HG03139 (cell line): ENCODE measurements around the gene ACACA.
"Not testable (repeated sequence)": the region's sequence is repeated elsewhere in the genome, so short reads cannot be mapped to it uniquely, and the experiment has no call there.

Experiments used
- ATAC-seq: cut with Tn5 transposase; IDR thresholded peaks from one replicate; pipeline ENCODE4 v1.9.1; 2021; ENCODE audit not compliant: unreplicated experiment

The ACACA gene

DNA sequence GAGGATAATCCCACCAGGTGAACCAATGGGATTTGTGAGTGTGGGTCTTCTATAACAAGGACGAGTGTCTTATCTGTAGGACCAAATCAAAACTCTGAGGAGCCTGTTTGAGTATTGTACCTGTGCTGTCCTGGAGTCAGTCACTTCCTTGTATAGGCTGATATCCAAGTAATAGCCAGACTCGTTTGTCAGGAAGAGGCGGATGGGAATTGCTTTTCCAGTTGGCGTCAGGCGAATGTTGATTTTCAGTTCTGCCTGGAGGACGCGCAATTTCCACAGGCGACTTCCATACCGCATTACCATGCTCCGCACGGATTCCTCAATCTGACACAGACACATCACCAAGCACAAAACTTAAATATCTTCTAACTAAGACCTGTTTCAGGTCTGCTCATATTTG, 218.5 kb downstream of the ACACA start:
- ATAC-seq = no peak

DNA sequence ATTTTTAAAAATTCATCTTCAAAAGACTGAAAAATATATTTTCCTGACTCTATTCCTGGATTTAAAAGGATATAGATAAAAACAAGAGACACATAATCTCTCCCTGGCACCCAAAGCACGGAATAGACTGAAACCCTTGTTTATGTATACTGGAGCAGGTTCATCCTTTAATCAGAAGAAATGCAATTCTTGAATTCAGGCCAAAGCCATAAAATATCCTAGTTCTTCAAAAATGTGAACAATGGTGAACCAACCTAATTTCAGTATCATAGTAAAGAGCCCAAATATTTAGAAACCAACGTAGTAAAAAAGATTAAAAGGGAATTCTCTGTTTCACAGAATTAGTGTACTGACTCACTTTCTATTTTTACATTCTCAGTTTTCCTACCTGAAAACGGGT, 219.4 kb downstream of the ACACA start:
- ATAC-seq = no peak

DNA sequence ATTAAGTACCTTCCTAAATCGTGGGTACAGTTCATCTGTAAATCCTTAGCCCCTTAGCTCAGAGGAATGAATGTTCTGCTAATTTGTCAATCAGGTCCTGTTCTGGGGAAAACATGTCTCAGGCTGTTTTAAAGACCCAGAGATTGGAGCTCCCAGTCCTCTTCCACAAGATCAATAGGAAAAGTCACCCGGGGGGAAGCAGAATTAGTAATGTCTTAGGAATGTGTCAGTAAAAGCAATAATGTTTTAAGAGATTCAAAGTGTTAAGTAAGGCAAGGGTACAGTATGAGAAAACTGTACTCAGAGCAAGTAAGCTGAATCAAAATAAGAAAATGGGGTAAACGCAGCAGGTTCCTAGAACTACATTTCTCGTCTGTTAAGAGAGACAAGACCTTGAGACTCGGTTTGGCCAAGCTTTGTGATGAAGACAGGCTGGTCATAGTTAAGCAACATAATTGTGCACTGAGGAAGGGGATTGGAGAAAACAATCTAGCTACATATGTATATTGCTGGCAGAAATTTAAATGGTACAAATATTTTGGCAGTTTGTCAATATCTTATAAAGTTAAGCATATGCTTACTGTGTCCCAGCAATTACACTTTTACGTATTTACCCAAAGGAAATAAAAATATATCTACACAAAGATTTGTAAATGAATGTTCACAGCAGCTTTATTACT, 223.7 kb downstream of the ACACA start:
- ATAC-seq = no peak

DNA sequence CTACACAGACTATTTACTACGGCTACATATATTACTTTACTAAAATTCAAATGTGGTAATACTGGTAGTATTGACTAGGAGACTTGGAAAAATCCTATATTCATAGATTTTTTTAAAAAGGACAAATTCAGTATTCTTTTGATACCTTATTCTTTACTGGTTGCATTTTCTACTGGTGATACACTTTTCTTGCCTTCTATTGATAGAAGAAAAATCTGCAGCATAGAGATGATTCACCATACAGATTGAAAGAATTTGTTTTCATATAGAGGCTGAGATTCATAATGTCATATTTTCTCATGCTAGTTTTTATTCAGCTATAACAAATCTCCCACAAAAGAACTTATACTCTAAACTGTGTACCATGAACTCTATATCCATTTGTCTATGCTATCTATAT, 226.3 kb downstream of the ACACA start:
- no peak for ATAC-seq

DNA sequence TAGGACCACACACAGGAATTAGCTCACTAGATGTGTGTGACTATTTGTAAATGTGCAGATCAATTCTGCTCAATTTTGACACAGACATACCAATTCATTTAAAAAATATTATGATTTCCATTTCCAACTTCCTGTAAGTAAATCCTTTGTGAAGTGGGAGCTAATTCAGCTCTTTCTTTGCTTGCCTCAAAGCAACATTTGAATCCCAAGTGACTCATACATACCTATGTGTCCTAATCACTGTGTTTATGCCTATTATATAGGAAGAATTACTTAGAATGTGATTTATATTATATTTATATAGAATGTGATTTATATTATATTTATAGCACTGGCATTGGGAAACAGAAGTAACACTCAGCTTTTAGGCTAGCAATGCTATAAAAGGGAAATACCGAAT, 226.7 kb downstream of the ACACA start:
- no peak for ATAC-seq

DNA sequence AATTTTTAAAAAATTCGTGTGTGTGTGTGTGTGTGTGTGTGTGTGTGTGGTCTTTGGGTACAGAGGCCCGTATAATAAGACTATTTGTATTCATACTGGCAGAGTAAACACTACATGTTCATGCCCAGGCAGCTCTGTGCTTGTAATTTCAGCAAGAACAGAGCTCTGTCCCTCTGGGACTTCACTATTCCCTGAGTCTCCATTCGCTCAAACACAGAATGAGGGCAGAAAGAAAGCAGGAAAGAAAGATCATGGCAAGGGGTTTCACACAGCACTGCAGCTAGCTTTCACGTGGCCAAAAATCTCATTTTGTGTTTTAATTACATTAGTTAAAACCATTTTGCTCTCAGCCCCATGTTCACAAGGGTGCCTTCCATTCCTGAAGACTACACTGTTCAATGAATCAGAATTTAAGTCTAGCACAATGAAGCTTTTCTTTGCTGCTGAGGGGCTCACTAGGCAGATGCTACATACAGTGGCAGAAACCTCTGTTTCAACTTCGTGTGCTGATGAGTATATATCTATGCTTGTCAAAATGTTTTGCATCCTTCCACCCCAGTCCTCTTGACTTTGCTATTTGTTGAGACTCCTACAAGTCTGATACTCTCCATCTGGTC, 229.3 kb downstream of the ACACA start:
- ATAC-seq = no peak

DNA sequence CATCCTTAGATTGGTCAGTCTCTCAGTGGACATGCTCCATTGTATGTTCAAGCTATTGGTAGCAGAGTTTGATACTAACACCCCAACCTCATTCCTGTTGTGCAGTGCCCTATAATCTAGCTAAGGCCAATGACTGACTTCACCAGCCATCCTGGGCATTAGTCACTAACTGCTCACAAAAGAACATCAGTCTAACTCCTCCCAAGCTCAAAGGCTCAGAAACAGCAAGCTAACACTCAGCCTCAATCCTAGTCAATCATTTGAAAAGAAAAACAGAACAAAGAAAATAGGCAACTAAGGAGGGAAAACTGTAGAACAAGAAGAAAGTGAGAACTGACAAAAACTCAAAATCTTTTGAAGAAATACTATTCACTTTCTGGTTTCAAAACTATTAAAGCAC, 229.9 kb downstream of the ACACA start:
- ATAC-seq = no peak

DNA sequence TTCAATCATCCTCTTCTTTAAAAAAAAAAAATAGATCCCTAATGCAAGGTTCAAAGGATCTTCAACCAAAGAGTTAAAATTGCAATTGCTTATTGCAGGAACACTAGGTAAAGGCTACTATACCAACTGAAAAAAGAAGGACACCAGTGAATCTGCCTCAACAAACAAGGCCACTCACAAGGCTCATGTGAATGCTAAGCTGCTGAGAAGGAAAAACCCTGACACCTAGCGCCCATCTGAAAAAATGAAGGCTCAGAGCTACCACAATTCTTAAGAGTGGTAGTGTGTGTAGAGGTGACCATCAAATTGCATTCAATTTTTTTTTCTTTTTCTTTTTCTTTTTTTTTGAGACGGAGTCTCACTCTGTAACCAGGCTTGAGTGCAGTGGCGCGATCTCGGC, 232.4 kb downstream of the ACACA start:
- ATAC-seq = no peak

DNA sequence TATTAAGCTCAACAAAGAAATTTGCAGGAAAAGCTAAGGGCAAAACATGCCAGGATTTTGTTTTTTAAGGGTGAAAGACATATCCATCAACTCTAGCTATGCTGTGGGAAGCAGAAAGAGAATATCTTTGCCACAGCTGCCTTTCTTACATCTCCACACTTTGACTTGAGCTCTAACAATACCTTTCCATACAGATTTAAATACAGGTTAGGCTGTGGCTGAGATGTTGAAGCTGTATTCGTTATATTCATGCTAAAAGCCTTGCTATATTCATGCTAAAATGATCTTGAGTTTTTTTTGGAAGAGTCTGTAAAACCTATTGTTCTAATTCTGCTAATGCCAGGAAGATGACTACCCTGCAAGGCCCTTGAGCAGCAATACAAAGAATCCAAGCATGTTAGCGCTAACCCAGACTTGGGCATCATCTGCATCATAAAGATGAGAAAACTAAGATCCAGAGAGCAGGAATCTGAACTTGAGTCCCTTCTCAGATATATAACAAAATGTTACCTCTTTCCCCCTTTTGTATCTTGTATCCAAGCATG, 235.7 kb downstream of the ACACA start:
- no peak for ATAC-seq

DNA sequence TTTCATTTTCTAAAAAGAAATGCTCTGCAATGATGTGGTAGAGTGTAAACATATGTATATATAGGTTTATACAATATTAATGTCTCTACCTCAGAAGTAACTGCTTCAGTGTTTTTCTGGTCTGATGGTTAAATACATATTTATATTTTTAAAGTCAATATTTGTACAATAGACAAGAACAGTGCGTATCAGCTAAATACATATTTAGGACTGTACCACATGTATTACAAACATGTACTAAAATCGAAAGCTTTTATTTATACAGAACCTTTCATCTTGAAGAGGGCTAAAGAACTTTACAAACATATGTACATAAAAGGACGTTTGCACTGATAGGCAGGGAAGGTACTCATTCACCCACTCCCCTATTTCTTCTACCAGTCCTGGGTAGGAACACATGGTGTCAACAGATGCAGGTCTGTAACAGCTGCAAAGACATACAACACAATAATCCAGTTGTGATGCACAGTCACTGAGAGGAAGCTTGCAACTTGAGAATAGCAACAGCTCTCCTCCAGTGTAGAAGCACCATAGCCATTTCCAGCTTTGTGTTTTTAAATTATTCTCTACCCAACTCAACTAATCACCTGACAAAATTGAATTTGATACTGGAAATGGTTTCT, 237.8 kb downstream of the ACACA start:
- ATAC-seq = no peak

DNA sequence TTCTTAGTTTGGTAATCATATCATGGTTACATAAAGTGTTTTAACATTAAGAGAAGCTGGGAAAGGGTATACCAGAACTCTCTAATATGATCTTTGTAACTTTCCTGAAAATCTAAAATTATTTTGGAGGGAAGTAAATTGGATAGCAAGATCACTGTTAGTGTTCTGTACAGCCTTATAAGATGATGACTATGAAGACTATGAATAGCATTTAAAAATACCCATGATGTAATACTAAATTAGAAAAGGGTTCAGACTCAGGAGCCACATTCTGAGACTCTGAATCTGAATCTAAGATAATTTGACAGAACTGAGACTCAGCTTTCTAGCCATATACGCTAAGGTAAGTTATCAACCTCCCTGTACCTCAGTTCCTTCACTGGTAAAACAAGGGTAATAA, 238.9 kb downstream of the ACACA start:
- ATAC-seq = no peak

DNA sequence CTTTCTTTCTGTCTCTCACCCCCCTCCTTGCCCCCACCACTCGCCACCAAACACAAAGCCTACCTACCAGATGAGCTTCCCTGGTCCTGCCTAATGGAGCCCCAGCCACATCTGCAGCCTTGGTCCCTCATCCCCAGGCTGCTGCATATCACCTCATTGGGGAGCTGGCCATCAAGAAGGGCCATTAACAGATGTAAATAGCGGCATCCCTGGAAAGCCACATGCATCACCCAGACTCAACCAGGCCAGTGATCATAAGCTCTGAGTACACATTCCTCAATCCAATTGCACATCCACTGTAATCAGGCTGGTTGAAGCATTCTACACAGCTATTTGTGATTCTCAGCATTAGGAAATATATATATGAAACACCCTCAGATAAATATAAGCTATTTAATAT, 242.6 kb downstream of the ACACA start:
- ATAC-seq = no peak

DNA sequence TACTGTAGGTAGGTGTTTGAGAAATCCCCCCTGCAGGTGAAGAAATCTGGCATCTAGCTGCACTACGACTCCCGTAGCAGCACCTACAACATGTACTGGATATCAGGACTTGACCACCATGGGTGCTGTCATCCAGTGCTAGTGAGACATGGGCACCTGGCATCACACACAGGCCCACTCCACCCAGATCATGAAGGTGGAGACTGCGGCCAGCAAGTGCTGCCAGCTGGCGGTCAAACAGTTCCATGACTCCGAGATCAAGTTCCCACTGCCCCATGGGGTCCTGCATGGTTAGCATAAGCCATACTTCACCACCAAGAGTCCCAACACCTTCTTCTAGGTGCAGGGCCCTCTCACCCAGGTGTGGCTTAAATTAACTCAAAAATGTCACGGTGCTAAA, 243.8 kb downstream of the ACACA start:
- no peak for ATAC-seq

DNA sequence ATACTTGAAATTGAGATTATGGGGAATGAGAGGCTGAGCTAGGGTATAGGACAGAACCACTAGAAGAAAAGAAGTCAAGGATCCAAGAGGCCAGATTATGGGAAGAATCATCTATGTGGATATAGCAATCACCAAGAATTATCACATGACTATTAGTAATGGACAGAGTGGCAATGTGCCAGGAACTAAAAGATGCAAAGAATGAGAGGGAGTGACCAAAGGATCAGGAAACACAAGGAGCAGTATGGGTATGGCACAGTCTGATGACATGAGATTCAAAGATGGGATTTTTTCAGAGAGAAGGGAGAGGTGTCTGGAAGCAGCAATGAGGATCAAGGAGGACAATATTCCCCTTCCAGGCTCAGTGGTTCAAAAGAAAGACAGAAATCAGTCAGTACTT, 245.7 kb downstream of the ACACA start:
- ATAC-seq = no peak

DNA sequence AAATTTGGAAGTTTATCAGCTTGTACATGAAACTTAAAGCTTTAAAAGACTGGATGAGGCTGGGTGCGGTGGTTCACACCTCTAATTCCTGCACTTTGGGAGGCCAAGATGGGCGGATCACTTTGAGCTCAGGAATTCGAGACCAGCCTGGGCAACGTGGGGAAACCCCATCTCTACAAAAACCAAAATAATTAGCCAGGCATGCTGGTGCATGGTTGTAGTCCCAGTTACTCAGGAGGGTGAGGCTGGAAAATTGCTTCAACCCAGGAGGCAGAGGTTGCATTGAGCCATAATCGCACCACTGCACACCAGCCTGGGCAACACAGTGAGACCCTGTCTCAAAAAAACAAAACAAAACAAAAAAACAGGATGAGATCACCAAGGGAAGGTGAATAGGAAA, 248.3 kb downstream of the ACACA start:
- ATAC-seq = no peak

DNA sequence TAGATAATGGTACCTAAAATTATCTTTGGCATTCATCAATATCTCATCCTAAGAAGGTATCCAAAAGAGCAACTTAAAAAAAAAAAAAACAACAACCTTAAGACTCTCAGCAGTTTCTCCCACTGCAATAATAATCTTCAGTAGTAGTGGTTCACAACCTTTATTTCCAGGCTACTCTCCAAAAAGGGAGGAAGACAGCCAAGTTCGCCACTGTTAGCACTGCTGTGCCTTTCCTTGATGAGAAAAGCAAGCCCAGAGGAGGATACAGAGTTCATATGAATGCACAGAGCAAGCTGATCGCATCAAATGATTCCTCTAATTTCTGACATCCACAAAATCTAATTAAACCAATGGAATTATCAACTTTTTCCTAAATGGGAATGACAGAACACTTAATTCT, 258.5 kb downstream of the ACACA start:
- ATAC-seq = no peak

DNA sequence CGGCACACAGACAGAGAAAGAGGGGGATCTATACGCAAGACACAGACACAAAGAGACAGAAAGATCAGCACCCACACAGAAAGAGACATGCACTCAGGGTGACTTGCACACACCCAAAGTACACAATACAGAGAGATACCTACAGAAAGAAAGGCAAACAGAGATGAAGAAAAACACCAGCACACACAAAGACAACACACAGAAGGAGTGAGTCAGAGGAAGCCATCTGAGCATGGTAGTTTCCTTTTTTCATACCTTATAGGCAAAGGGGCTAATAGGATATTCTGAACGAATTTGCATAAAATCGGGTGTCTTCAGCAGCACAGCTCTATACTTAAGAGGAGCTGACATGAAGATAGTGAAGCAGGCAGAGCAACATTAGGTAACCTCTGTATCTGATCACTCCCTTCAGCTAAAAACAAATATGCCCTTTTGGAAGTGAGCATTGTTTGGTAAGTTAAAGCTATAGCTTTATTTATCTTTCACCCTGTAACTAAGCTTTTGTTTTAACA, 259.3 kb downstream of the ACACA start:
- ATAC-seq = no peak

DNA sequence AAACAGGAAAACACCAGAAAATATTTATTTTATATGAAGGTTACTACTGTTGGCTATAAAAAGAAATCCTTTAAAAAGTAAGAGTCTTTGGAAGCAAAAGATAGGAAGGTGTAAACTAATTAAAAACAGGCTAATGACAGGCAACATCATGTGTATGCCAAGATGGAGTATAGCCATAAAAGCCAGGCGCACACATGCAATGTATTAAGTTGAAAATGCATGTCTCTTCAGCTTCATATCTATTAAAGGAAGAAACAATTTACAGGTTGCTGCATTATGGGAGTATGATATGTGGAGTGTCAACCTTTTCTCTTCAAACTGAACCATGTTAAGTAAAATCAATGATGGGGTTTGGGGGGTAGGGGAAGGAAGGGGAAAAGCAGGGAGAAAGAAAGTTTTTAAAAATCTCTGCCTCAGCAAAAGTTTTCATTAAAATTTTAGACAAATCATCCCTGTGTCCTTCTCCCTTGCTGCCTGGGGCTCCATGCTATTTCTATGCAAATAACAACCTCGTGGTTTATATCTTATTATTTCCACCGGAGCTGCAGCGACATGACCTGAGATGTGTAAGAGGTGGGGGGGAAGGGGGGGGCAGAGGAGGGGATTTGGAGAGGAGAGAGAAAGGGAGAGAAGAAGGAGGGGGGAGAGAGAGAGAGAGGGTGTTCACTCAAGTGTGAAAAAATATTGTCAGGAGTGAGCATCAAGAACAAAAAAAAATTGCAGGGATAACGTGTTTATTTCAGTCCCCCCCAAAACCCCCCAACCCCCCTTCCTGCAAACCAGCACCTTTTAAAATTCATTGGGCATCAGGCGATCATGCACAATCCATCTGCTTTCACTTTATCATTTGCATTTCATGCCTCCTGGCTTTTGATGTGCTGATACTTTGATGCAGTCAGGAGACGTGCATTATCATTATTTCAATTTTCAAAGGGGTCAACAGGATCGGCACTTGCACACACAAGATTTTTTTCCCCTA, 260.3 kb downstream of the ACACA start:
- no peak for ATAC-seq

DNA sequence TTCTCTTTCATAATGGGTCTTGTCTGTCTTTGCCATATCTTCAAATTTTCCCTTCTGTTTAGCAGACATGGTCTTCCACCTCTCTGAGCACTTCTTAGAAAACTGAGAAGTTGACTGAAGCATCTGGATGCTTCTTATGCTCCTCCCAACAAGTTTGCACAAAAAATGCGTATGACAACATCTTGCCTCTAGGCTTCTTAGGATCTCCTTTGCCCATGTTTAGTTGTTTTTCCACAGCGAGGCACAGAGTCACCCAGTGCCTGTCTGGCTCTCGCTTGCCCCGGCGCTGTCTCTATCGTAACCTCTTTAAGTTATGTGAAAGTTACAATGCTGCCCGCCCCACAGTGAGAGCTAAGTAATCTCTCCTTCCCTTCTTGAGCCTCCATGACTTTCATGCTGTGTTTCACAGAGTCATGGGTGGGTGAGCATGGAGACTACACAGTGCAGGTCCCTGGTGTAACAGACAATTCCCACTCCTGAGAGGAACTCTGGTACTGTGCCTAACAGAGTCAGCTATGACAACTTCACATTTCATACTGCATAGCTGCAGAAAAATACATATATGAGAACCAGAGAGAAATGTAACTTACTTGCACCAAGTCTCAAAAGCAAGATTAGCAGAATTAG, 262.4 kb downstream of the ACACA start:
- no peak for ATAC-seq

DNA sequence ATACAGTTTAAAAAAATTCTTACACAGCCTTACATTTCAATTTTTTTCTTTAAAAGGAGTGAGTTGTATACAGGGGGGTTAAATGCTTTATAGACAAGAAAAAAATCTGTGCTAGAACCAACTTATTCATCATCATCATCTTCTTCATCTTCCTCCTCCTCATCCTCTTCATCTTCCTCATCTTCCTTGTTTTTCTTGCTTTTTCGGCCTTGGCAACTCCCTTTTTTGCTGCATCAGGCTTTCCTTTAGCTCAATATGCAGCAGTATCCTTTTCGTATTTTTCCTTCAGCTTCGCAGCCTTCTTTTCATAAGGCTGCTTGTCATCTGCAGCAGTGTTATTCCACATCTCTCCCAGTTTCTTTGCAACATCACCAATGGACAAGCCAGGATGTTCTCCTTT, 263.1 kb downstream of the ACACA start:
- ATAC-seq = not testable (repeated sequence)
